Measurements from ENCODE around the gene RAC2. TPM values are rescaled to one million over a fixed set of nuclear protein-coding genes. Genes with fewer than 3 reads are reported as not detected.

The RAC2 gene
- total and polyA plus RNA-seq, 9 of the 15 experiments (the other 6 are each of a cell fraction or from before 2014, with no cell fraction given) = 22.7 to 103 (median 43.3) TPM

DNA sequence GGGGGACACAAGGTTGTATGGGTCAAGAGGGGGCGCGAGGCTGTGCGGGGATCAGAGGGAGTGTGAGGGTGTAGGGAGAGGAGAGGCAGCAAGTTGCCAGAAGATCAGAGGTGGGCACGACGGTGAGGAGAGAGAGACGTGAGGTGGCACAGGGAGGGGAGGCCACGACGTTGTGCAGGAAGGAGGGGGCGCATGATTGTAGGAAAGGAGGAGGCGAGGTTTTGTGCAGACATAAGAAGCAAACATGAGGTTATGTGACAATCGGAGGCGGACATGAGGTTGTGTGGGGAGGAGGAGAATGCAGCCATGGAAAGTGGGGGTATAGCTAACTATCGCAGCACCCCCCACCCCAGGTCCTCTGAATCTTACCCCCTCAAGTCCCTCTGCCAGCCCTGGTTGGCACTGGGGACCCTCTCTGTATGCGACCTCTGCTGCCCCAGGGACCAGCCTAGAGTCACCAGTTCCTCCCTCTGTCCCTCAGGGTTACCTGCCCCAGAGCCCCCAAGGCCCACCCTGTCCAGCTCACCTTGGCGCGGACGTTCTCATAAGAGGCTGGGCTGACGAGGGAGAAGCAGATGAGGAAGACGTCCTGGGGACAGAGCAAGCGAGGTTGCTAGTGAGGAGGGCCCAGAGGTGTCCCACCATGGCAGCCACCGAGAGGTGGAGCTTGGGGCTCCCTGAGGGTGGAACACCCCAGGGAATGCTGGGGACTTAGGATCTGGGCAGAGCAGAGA is 12.5 kb downstream of the RAC2 start:
- FAIRE-seq = no peak
- CTCF ChIA-PET (ENCODE audit: low intra/inter-chr PET ratio) = no interaction called here
- Histone ChIP-seq H3K27me3 (ENCODE audit: control insufficient read depth in 2 of 2, insufficient read depth in 2 of 2, low read length in 2 of 2) (no peaks in the 10 kb centered on the region), H3K9me3 (replicated peaks; ENCODE audit: control insufficient read depth, insufficient read depth, low read depth, low read length) (no peaks in the 10 kb centered on the region), H3K27ac (ENCODE audit: extremely low read depth, low read depth, low read length) (no peak overlapping the region), H2AFZ (ENCODE audit: low read depth, low read length) (no peak overlapping the region), H3K36me3 (ENCODE audit: control insufficient read depth, insufficient read depth, low read length) (peaks cover 73% of the 10 kb centered on the region; the same call in 2 of the 3 replicates), H3K79me2 (ENCODE audit: control insufficient read depth, insufficient read depth, low read length) (peaks cover 25% of the 10 kb centered on the region), H3K9ac (ENCODE audit: insufficient read depth in 1 of 2, low read depth in 2 of 2, low read length in 2 of 2) (peak overlapping the region in 1 of 2 experiments; percentile 35; a peak in 1 of 4 replicates), H3K4me1 (replicated peaks in 1 of 2; ENCODE audit: control insufficient read depth in 2 of 2, insufficient read depth in 2 of 2, low read length in 2 of 2) (peaks cover 19 to 48% of the 10 kb centered on the region in 2 experiments), H3K4me2 (ENCODE audit: insufficient read depth, low read length) (no peak overlapping the region), H4K20me1 (replicated peaks; ENCODE audit: control insufficient read depth, insufficient read depth, low read length) (peaks cover 3% of the 10 kb centered on the region; the same call in 1 of the 2 replicates), H3K9me1 (ENCODE audit: control insufficient read depth, insufficient read depth, low read length) (no peaks in the 10 kb centered on the region), H3K4me3 (no peak overlapping the region)
- ATAC-seq = no peak
- WGBS (ENCODE audit: insufficient coverage, low coverage, missing lambda C conversion rate) = 72% methylated on average over 7 of the region's 21 CpGs
- POLR2A ChIA-PET = interaction anchor here (1.3 kb wide), 1 partner anchor 11 kb away, joined by 4 read pairs; no protein-coding TSS in a partner anchor
- BruUV-seq (replicated peaks) = no TSS peak
- in situ Hi-C loops (cut with MboI) = no loop called here
- intact Hi-C loops (cut with micrococcal nuclease) = no loop called here
- TF ChIP-seq RBFOX2 (IDR thresholded peaks at IDR 0.05; ENCODE audit: low read depth, low read length) (0 out of 2 replicates have a peak, but pooled peaks have one; percentile 9), ZNF644 (tag; IDR thresholded peaks at IDR 0.05; ENCODE audit: low read depth) (no peak)
- DNase-seq (ENCODE audit: extremely low read depth in 1 of 4, low spot score in 3 of 4) = no peak

Data from K562 (cell line).